ENCODE results near the gene CDIP1. TPM values are rescaled to one million over a fixed set of nuclear protein-coding genes. Genes with fewer than 3 reads are reported as not detected.
"Not testable (repeated sequence)": the region's sequence is repeated elsewhere in the genome, so short reads cannot be mapped to it uniquely, and the experiment has no call there.

CDIP1 gene
- total and polyA plus RNA-seq, 2 experiments from 2014 or later = 39.2 to 57.6 TPM

GRCh38 chr16:4574919-4575705 lies 36.5 kb upstream of the CDIP1 start:
- Histone ChIP-seq H4K20me1 (replicated peaks; ENCODE audit: insufficient read depth) (no peaks in the 10 kb centered on the region), H3K27me3 (ENCODE audit: insufficient read depth) (no peaks in the 10 kb centered on the region), H3K9me2 (ENCODE audit: insufficient read depth) (peaks cover 6% of the 10 kb centered on the region; the same call in 1 of the 2 replicates), H3K36me3 (ENCODE audit: insufficient read depth) (no peaks in the 10 kb centered on the region), H3K79me2 (replicated peaks; ENCODE audit: insufficient read depth) (no peaks in the 10 kb centered on the region), H3F3A (replicated peaks; ENCODE audit: low read depth) (0 out of 2 replicates have a peak, but pooled peaks cover 9% of the 10 kb centered on the region), H3K4me3 (no peak overlapping the region), H3K27ac (ENCODE audit: low read depth) (no peak overlapping the region), H3K4me2 (no peak overlapping the region), H3K4me1 (ENCODE audit: insufficient read depth) (peaks cover 14% of the 10 kb centered on the region), H2AFZ (no peak overlapping the region)
- H3K9me3 Mint-ChIP-seq = peaks cover 4% of the 10 kb centered on the region; the same call in 1 of the 3 replicates
- TF ChIP-seq CTCF (conservative IDR thresholded peaks at IDR 0.05; ENCODE audit: low read depth in 2 of 2) = peak; percentile 38 to 84
- no peak for TF ChIP-seq ZNF114 (CRISPR knock-in tag; IDR thresholded peaks at IDR 0.05)
- ATAC-seq (peak; percentile 79), DNase-seq (ENCODE audit: low spot score) (peak; percentile 70)
- no peak overlapping the region for H3K27ac Mint-ChIP-seq
- no peak overlapping the region for H3K4me3 Mint-ChIP-seq
- H3K36me3 Mint-ChIP-seq (ENCODE audit: low read depth) = peaks cover 10% of the 10 kb centered on the region
- H3K27me3 Mint-ChIP-seq (ENCODE audit: insufficient read depth, low read depth, poor library complexity) = peaks cover 9% of the 10 kb centered on the region
- H3K4me1 Mint-ChIP-seq = peaks cover 18% of the 10 kb centered on the region

GRCh38 chr16:4573926-4574325 lies 35.4 kb upstream of the CDIP1 start:
- H3K27ac Mint-ChIP-seq; DNase-seq (ENCODE audit: low spot score); H3K9me2 ChIP-seq (ENCODE audit: insufficient read depth); H2AFZ ChIP-seq; H3K4me3 Mint-ChIP-seq; H3K9me3 Mint-ChIP-seq; H3K79me2 ChIP-seq (replicated peaks; ENCODE audit: insufficient read depth); ATAC-seq; H3K27ac ChIP-seq (ENCODE audit: low read depth); H4K20me1 ChIP-seq (replicated peaks; ENCODE audit: insufficient read depth); H3K4me2 ChIP-seq; H3K27me3 Mint-ChIP-seq (ENCODE audit: insufficient read depth, low read depth, poor library complexity); H3K36me3 ChIP-seq (ENCODE audit: insufficient read depth); H3K27me3 ChIP-seq (ENCODE audit: insufficient read depth); H3K4me3 ChIP-seq: not testable (repeated sequence)
- Histone ChIP-seq H3K4me1 (ENCODE audit: insufficient read depth) (peaks cover 26% of the 10 kb centered on the region), H3F3A (replicated peaks; ENCODE audit: low read depth) (0 out of 2 replicates have a peak, but pooled peaks cover 13% of the 10 kb centered on the region)
- peaks cover 10% of the 10 kb centered on the region for H3K36me3 Mint-ChIP-seq (ENCODE audit: low read depth)
- H3K4me1 Mint-ChIP-seq = peaks cover 26% of the 10 kb centered on the region

- no peaks in the 10 kb centered on the region for H3K36me3 ChIP-seq (ENCODE audit: insufficient read depth)
- H3K4me1 ChIP-seq (ENCODE audit: insufficient read depth) = peaks cover 37% of the 10 kb centered on the region
- no peak for DNase-seq (ENCODE audit: low spot score)
- ATAC-seq = no peak
- no peaks in the 10 kb centered on the region for H3K79me2 ChIP-seq (replicated peaks; ENCODE audit: insufficient read depth)
- no peak overlapping the region for H3K27ac ChIP-seq (ENCODE audit: low read depth)
- no peak overlapping the region for H3K4me2 ChIP-seq
- H2AFZ ChIP-seq = no peak overlapping the region
- H3K4me3 ChIP-seq = no peak overlapping the region
- peaks cover 8% of the 10 kb centered on the region; the same call in 2 of the 3 replicates for H3K9me3 Mint-ChIP-seq
- no peak overlapping the region for H3K27ac Mint-ChIP-seq
- no peaks in the 10 kb centered on the region for H4K20me1 ChIP-seq (replicated peaks; ENCODE audit: insufficient read depth)
- H3K4me3 Mint-ChIP-seq = no peak overlapping the region
- 0 out of 2 replicates have a peak, but pooled peaks cover 13% of the 10 kb centered on the region for H3F3A ChIP-seq (replicated peaks; ENCODE audit: low read depth)
- H3K4me1 Mint-ChIP-seq = peaks cover 30% of the 10 kb centered on the region
- H3K27me3 ChIP-seq (ENCODE audit: insufficient read depth) = no peaks in the 10 kb centered on the region
- H3K9me2 ChIP-seq (ENCODE audit: insufficient read depth) = peaks cover 6% of the 10 kb centered on the region; the same call in 1 of the 2 replicates
- H3K27me3 Mint-ChIP-seq (ENCODE audit: insufficient read depth, low read depth, poor library complexity) = peaks cover 11% of the 10 kb centered on the region
- peaks cover 10% of the 10 kb centered on the region for H3K36me3 Mint-ChIP-seq (ENCODE audit: low read depth)
- TF ChIP-seq CTCF (conservative IDR thresholded peaks at IDR 0.05; ENCODE audit: low read depth in 2 of 2) (no peak), ZNF331 (CRISPR knock-in tag; IDR thresholded peaks at IDR 0.05; ENCODE audit: low read depth) (no peak), CREB1 (CRISPR knock-in tag; IDR thresholded peaks at IDR 0.05; ENCODE audit: low read depth) (no peak), ETS1 (IDR thresholded peaks at IDR 0.05) (no peak), POLR2AphosphoS5 (IDR thresholded peaks at IDR 0.05; ENCODE audit: low read depth) (no peak), STAT1 (IDR thresholded peaks at IDR 0.05; ENCODE audit: unreplicated experiment) (no peak)
These were observed 34.1 kb upstream of the CDIP1 start for GRCh38 chr16:4572715-4573114.
